Sigmoid colon (tissue), 4 donors: ENCODE data around the gene MTF1.

Source experiments
- POLR2A ChIP-seq, 2 donors: fragments of 450-650 bp; IDR thresholded peaks; one replicate each; pipeline ENCODE4 v1.6.1; 2016; ENCODE audit warnings: antibody characterized with exemption in 2 of 2, mild to moderate bottlenecking in 2 of 2, moderate library complexity in 2 of 2
- POLR2AphosphoS5 ChIP-seq, 4 donors: sonication (generic); formaldehyde crosslinking; IDR thresholded peaks; one replicate each; pipeline ENCODE4 v1.6.1; 2017; ENCODE audit warnings: antibody characterized with exemption in 4 of 4
- TF ChIP-seq, protein P1 (sequence below), 4 experiments: fragments of 450-650 bp in 3 of 4; fragments of 200-600 bp in 1 of 4; IDR thresholded peaks; one replicate each; pipeline ENCODE4 v1.5.1; 2016 to 2019; ENCODE audit warnings: antibody characterized with exemption in 4 of 4, mild to moderate bottlenecking in 3 of 4, moderate library complexity in 2 of 4

DNA sequence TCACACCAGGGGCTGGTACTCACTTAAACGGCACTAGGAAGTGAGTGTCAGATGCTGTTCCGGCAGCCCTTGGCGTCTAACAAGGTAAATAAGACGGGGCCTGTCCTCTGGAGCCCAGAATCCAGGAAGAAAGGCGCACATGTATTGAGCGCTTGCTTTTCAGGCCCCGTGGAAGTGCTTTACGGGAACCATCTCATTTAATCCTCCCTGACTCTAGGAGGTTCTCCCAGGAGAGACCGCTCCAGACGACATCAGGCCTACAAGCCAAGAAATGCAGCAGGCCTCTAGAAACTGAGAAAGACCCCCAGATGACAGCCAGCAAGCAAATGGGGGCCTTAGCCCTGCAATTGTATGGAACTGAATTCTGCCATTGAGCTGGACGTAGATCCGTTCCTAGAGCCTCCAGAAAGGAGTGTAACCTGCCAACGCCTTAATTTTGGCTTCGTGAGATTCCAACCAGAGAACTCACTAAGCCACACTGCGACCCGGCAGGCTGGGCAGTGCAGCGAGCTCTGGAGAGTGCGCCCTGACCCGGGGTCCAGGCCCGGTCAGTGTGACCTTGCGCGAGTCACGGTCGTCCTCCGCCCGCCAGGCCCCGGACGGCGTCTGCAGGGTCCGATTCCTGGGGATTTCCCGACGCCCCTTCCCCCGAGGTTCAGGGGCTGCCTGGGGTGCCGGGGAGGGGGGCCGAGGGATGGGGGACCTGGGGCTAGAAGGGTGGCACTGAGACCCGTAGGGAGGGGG, 66.3 kb downstream of the MTF1 start:
- no peak for TF ChIP-seq POLR2A (IDR thresholded peaks at IDR 0.05)
- TF ChIP-seq, protein P1, sequence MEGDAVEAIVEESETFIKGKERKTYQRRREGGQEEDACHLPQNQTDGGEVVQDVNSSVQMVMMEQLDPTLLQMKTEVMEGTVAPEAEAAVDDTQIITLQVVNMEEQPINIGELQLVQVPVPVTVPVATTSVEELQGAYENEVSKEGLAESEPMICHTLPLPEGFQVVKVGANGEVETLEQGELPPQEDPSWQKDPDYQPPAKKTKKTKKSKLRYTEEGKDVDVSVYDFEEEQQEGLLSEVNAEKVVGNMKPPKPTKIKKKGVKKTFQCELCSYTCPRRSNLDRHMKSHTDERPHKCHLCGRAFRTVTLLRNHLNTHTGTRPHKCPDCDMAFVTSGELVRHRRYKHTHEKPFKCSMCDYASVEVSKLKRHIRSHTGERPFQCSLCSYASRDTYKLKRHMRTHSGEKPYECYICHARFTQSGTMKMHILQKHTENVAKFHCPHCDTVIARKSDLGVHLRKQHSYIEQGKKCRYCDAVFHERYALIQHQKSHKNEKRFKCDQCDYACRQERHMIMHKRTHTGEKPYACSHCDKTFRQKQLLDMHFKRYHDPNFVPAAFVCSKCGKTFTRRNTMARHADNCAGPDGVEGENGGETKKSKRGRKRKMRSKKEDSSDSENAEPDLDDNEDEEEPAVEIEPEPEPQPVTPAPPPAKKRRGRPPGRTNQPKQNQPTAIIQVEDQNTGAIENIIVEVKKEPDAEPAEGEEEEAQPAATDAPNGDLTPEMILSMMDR (IDR thresholded peaks at IDR 0.05) = no peak
- TF ChIP-seq POLR2AphosphoS5 (IDR thresholded peaks at IDR 0.05) = no peak
